Measurements from ENCODE around the gene NOC2L. TPM values are rescaled to one million over a fixed set of nuclear protein-coding genes. Genes with fewer than 3 reads are reported as not detected.

The NOC2L gene
- total and polyA plus RNA-seq, 2 donors (not counting 3 experiments of a cell fraction or from before 2014, with no cell fraction given) = 55.3 to 87.9 TPM

- DNase-seq (ENCODE audit: low read depth, low spot score) = no peak
- Histone ChIP-seq H3K27ac (ENCODE audit: insufficient read depth, low read depth, low read length) (no peak overlapping the region), H3K9ac (replicated peaks; ENCODE audit: extremely low read depth, insufficient read depth, low read length) (no peak overlapping the region), H3K27me3 (ENCODE audit: control insufficient read depth in 2 of 2, insufficient read depth in 2 of 2, low read length in 2 of 2) (peaks cover 3 to 12% of the 10 kb centered on the region in 2 experiments), H3K9me3 (replicated peaks; ENCODE audit: control insufficient read depth, insufficient read depth, low read length) (no peaks in the 10 kb centered on the region), H4K20me1 (replicated peaks; ENCODE audit: control insufficient read depth, extremely low read depth, insufficient read depth, low read length) (no peaks in the 10 kb centered on the region), H3K4me2 (ENCODE audit: insufficient read depth, low read length) (no peak overlapping the region), H3K79me2 (ENCODE audit: control insufficient read depth, insufficient read depth, low read length) (no peaks in the 10 kb centered on the region), H2AFZ (ENCODE audit: low read depth, low read length) (no peak overlapping the region), H3K4me3 (replicated peaks in 1 of 3; ENCODE audit: insufficient read depth in 1 of 3, low read depth in 1 of 3, low read length in 3 of 3) (no peak overlapping the region), H3K36me3 (ENCODE audit: control insufficient read depth in 2 of 2, extremely low read depth in 1 of 2, insufficient read depth in 2 of 2, low read length in 2 of 2) (no peaks in the 10 kb centered on the region), H3K9me1 (replicated peaks; ENCODE audit: control insufficient read depth, extremely low read depth, insufficient read depth, low read length) (no peaks in the 10 kb centered on the region), H3K4me1 (ENCODE audit: control insufficient read depth, extremely low read depth, insufficient read depth, low read length) (no peaks in the 10 kb centered on the region)
- TF ChIP-seq FOS (IDR thresholded peaks at IDR 0.05; ENCODE audit: borderline replicate concordance, insufficient read depth, low read length) = no peak
- no peak for TF ChIP-seq MAX (IDR thresholded peaks at IDR 0.05; ENCODE audit: insufficient read depth, insufficient read length)
- no peak for TF ChIP-seq CTCF (IDR thresholded peaks at IDR 0.05; ENCODE audit: extremely low read depth in 1 of 2, insufficient read depth in 1 of 2, low read depth in 1 of 2, low read length in 2 of 2)
- TF ChIP-seq GATA2 (IDR thresholded peaks at IDR 0.05; ENCODE audit: insufficient read depth, insufficient read length, low read depth, low read length) = no peak
- TF ChIP-seq JUN (IDR thresholded peaks at IDR 0.05; ENCODE audit: borderline replicate concordance, insufficient read depth, insufficient read length, low read depth) = no peak
- TF ChIP-seq POLR2A (IDR thresholded peaks at IDR 0.05; ENCODE audit: low read depth, low read length) = no peak
- TF ChIP-seq POLR2AphosphoS5 (IDR thresholded peaks at IDR 0.05; ENCODE audit: insufficient read depth, low read depth, low read length) = no peak
- no peak for TF ChIP-seq MYC (IDR thresholded peaks at IDR 0.05; ENCODE audit: low read depth, low read length)
- no peak for TF ChIP-seq EZH2 (IDR thresholded peaks at IDR 0.05; ENCODE audit: borderline replicate concordance, low read depth, low read length, severe bottlenecking)
- no peak for FAIRE-seq
- dilution Hi-C loops (cut with MboI; ENCODE audit: extremely low pct_ligation_motif_present, low sequenced_read_pairs) (no loop called here), intact Hi-C loops (cut with micrococcal nuclease) (no loop called here)
- ChIA-PET CTCF (interaction anchor here (1.1 to 1.4 kb wide), 2 partner anchors 11 to 16 kb away, joined by 3 read pairs; no protein-coding TSS in a partner anchor), POLR2A (no interaction called here)
- no TSS peak for BruUV-seq (replicated peaks)
These were observed 43.5 kb downstream of the NOC2L start for GRCh38 chr1:915295-916172.

All from endothelial cell of umbilical vein (primary cell).